Loucy (cell line): ENCODE data around the gene SLC9C2.
"Not testable (repeated sequence)": the region's sequence is repeated elsewhere in the genome, so short reads cannot be mapped to it uniquely, and the experiment has no call there.

Experiments used
- H2AFZ ChIP-seq: fragments of 200-600 bp; sonication (generic); 2 replicates; pipeline ENCODE4 v1.6.0; 2016; ENCODE audit warnings: antibody characterized with exemption, mild to moderate bottlenecking, low read length, moderate library complexity
- H3F3A ChIP-seq: fragments of 200-600 bp; 2 replicates; pipeline ENCODE4 v1.6.0; 2016; ENCODE audit warnings: antibody characterized with exemption, low read depth, mild to moderate bottlenecking
- H3K27me3 ChIP-seq: fragments of 200-600 bp; sonication (generic); 2 replicates; pipeline ENCODE4 v1.6.1; 2014; ENCODE audit warnings: low read length, mild to moderate bottlenecking; ENCODE audit not compliant: insufficient read depth, poor library complexity, severe bottlenecking
- H3K36me3 ChIP-seq: fragments of 200-600 bp; sonication (generic); 2 replicates; pipeline ENCODE4 v1.6.1; 2016; ENCODE audit warnings: low read length; ENCODE audit not compliant: insufficient read depth
- H3K4me1 ChIP-seq: fragments of 200-600 bp; sonication (generic); 2 replicates; pipeline ENCODE4 v1.5.1; 2014; ENCODE audit warnings: low read length, mild to moderate bottlenecking; ENCODE audit not compliant: insufficient read depth, poor library complexity, severe bottlenecking
- H3K4me2 ChIP-seq: fragments of 200-600 bp; sonication (generic); 2 replicates; pipeline ENCODE4 v1.6.0; 2014; ENCODE audit warnings: antibody characterized with exemption, low read length, low read depth, mild to moderate bottlenecking; ENCODE audit not compliant: poor library complexity, severe bottlenecking
- H3K4me3 ChIP-seq: fragments of 200-600 bp; sonication (generic); 2 replicates; pipeline ENCODE4 v1.5.1; 2014; ENCODE audit warnings: low read length, mild to moderate bottlenecking, mixed read lengths; ENCODE audit not compliant: poor library complexity, severe bottlenecking
- H3K79me2 ChIP-seq: fragments of 200-600 bp; sonication (generic); 2 replicates; pipeline ENCODE4 v1.6.1; 2014; ENCODE audit warnings: low read length; ENCODE audit not compliant: insufficient read depth
- H3K9ac ChIP-seq: fragments of 200-600 bp; sonication (generic); 2 replicates; pipeline ENCODE4 v1.6.0; 2014; ENCODE audit warnings: mild to moderate bottlenecking, low read depth, low read length, moderate library complexity; ENCODE audit not compliant: poor library complexity, severe bottlenecking
- H3K9me2 ChIP-seq: fragments of 200-600 bp; sonication (generic); replicated peaks from 2 replicates; pipeline ENCODE4 v1.6.1; 2016; ENCODE audit warnings: low read depth, low read length, mixed read lengths
- H3K9me3 ChIP-seq: fragments of 200-600 bp; sonication (generic); 2 replicates; pipeline ENCODE4 v1.6.1; 2014; ENCODE audit warnings: mild to moderate bottlenecking, antibody characterized with exemption, low read length, low read depth; ENCODE audit not compliant: insufficient read depth
- H4K20me1 ChIP-seq: fragments of 200-600 bp; sonication (generic); 2 replicates; pipeline ENCODE4 v1.6.0; 2014; ENCODE audit warnings: antibody characterized with exemption, low read length, mild to moderate bottlenecking; ENCODE audit not compliant: insufficient read depth, poor library complexity, severe bottlenecking
- CTCF ChIP-seq: fragments of 200-600 bp; sonication (generic); conservative IDR thresholded peaks from 2 replicates; pipeline ENCODE4 v1.5.1; 2014; ENCODE audit warnings: mild to moderate bottlenecking, antibody characterized with exemption, low read length
- EZH2phosphoT487 ChIP-seq: fragments of 200-600 bp; IDR thresholded peaks from 2 replicates; pipeline ENCODE4 v1.6.1; 2018; ENCODE audit warnings: antibody characterized with exemption, mild to moderate bottlenecking, moderate library complexity, borderline replicate concordance

Gene SLC9C2

GRCh38 chr1:173469656-173470055, 133.2 kb downstream of the SLC9C2 start:
- Histone ChIP-seq H3K9me2 (no peaks in the 10 kb centered on the region), H3K9ac (no peak overlapping the region), H3K4me3 (no peak overlapping the region), H3K4me1 (no peaks in the 10 kb centered on the region), H3F3A (no peaks in the 10 kb centered on the region), H2AFZ (no peak overlapping the region), H3K9me3 (peaks cover 12% of the 10 kb centered on the region; the same call in 1 of the 2 replicates), H3K79me2 (no peaks in the 10 kb centered on the region), H4K20me1 (no peaks in the 10 kb centered on the region), H3K4me2 (no peak overlapping the region), H3K27me3 (no peaks in the 10 kb centered on the region), H3K36me3 (no peaks in the 10 kb centered on the region)
- no peak for TF ChIP-seq EZH2phosphoT487
- no peak for TF ChIP-seq CTCF

- Histone ChIP-seq H3K9ac (no peak overlapping the region), H3K9me3 (peaks cover 12% of the 10 kb centered on the region; the same call in 1 of the 2 replicates), H3K9me2 (no peaks in the 10 kb centered on the region), H3K4me2 (no peak overlapping the region), H2AFZ (no peak overlapping the region), H3F3A (no peaks in the 10 kb centered on the region), H3K79me2 (no peaks in the 10 kb centered on the region), H4K20me1 (no peaks in the 10 kb centered on the region), H3K36me3 (no peaks in the 10 kb centered on the region), H3K27me3 (no peaks in the 10 kb centered on the region), H3K4me1 (no peaks in the 10 kb centered on the region), H3K4me3 (no peak overlapping the region)
- TF ChIP-seq EZH2phosphoT487 (no peak), CTCF (no peak)
Measured at GRCh38 chr1:173467426-173467825, 135.4 kb downstream of the SLC9C2 start.

GRCh38 chr1:173464185-173464584, 138.7 kb downstream of the SLC9C2 start:
- H4K20me1 ChIP-seq, H3K9me3 ChIP-seq, H3K9ac ChIP-seq, H2AFZ ChIP-seq, H3F3A ChIP-seq, H3K4me3 ChIP-seq, H3K79me2 ChIP-seq, H3K9me2 ChIP-seq, H3K4me2 ChIP-seq, H3K27me3 ChIP-seq, H3K4me1 ChIP-seq: not testable (repeated sequence)
- peaks cover 15% of the 10 kb centered on the region; the same call in 1 of the 2 replicates for H3K36me3 ChIP-seq

GRCh38 chr1:173462666-173463065, 140.2 kb downstream of the SLC9C2 start:
- H3K36me3 ChIP-seq: peaks cover 15% of the 10 kb centered on the region; the same call in 1 of the 2 replicates
- H3K4me1 ChIP-seq, H3K4me3 ChIP-seq, H3F3A ChIP-seq, H3K27me3 ChIP-seq, H3K9me2 ChIP-seq, H3K79me2 ChIP-seq, H3K4me2 ChIP-seq, H2AFZ ChIP-seq, H3K9me3 ChIP-seq, H3K9ac ChIP-seq, H4K20me1 ChIP-seq: not testable (repeated sequence)
